ENCODE measurements around the gene LAS1L. TPM values are rescaled to one million over a fixed set of nuclear protein-coding genes. Genes with fewer than 3 reads are reported as not detected.
"Not testable (repeated sequence)": the region's sequence is repeated elsewhere in the genome, so short reads cannot be mapped to it uniquely, and the experiment has no call there.

The LAS1L gene
- total RNA-seq, 1 donor from 2014 or later: 45.1 TPM

- Mint-ChIP-seq H3K36me3 (ENCODE audit: unreplicated experiment) (no peaks in the 10 kb centered on the region), H3K27me3 (ENCODE audit: unreplicated experiment) (no peaks in the 10 kb centered on the region), H3K4me3 (ENCODE audit: unreplicated experiment) (no peak overlapping the region), H3K4me1 (ENCODE audit: low read depth, unreplicated experiment) (no peaks in the 10 kb centered on the region), H3K27ac (ENCODE audit: unreplicated experiment) (no peak overlapping the region), H3K9me3 (ENCODE audit: unreplicated experiment) (peaks cover 2% of the 10 kb centered on the region)
- TF ChIP-seq CTCF (IDR thresholded peaks at IDR 0.05; ENCODE audit: partially characterized antibody, unreplicated experiment): no peak
- no peak for DNase-seq
Measured at GRCh38 chrX:65532016-65532415, 2.6 kb downstream of the LAS1L start.

DNA sequence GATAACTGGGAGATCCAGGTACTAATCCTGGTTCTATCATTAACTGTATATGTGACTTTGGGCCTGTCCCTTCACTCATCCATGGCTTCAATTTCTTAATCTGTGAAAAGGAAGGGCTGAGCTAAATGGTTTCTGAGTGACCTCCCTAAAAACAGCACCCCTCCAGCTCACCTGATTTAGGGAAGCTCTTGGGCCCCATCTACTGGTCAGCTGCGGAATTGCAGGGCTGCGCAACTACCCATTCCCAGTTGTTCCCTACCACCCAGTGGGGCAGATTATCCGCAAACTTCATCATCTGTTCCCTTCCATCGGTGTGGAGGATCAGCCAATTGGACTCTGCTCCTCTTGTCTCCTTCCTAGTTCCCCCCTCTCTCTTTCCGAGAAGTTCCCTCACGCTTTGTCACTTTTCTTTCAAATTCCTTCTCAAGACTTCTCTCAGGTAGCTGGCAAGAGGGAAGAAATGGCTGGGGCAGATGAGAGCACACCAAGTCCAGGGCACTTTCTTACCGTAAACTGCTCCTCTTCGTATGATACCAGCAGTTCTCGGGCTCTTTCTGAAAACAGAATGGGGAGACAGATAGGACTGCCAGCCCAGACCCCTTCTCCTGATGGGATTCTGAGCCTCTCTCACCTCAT, 5.8 kb downstream of the LAS1L start:
- no peak overlapping the region for H3K27ac Mint-ChIP-seq (ENCODE audit: unreplicated experiment)
- no peaks in the 10 kb centered on the region for H3K27me3 Mint-ChIP-seq (ENCODE audit: unreplicated experiment)
- peaks cover 2% of the 10 kb centered on the region for H3K9me3 Mint-ChIP-seq (ENCODE audit: unreplicated experiment)
- H3K4me1 Mint-ChIP-seq (ENCODE audit: low read depth, unreplicated experiment): no peaks in the 10 kb centered on the region
- peak; percentile 91 for TF ChIP-seq CTCF (IDR thresholded peaks at IDR 0.05; ENCODE audit: partially characterized antibody, unreplicated experiment)
- DNase-seq: peak; percentile 67
- H3K4me3 Mint-ChIP-seq (ENCODE audit: unreplicated experiment): no peak overlapping the region
- H3K36me3 Mint-ChIP-seq (ENCODE audit: unreplicated experiment): no peaks in the 10 kb centered on the region

DNA sequence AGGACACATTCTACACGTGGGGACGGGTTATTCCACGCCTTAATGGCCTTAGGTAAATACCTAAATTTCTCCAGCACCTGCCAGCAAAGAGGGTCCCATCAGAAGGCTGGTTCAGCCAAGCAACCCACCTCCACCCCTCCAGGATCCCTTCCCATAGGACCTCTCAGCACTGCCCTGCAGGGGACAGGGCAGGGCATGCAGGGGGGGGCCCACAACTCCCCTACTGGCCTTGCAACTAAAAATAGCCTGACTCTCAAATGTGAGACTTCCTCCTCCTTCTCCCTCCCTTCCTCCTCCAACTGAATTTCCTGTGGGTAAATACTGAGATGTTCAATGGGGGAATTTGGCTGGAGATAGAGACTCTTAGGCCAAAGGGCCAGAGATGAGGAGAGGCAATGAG, 6.3 kb downstream of the LAS1L start:
- Mint-ChIP-seq H3K9me3 (ENCODE audit: unreplicated experiment) (peaks cover under 1% of the 10 kb centered on the region), H3K36me3 (ENCODE audit: unreplicated experiment) (no peaks in the 10 kb centered on the region)
- TF ChIP-seq CTCF (IDR thresholded peaks at IDR 0.05; ENCODE audit: partially characterized antibody, unreplicated experiment): no peak

DNA sequence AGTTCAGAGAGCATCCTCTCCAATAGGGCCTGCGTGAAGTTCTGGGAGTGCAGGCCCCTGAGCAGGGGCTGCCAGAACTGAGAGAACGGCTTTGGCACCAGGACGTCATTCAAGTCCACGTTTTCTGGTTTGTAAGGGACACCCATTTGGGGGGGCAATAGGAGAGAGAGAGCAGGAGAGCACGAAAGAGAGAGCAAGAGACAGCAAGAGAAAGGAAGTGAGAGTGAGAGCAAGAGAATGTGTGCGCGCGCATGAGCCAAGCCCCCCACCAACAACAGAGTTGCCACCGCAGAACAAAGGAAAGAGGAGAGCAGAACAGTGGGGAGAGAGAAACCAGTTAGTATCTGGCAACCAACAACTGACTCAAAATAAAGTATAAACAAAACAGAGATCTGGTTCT, 10.4 kb downstream of the LAS1L start:
- Mint-ChIP-seq H3K9me3 (ENCODE audit: unreplicated experiment) (peaks cover 2% of the 10 kb centered on the region), H3K4me3 (ENCODE audit: unreplicated experiment) (no peak overlapping the region), H3K4me1 (ENCODE audit: low read depth, unreplicated experiment) (no peaks in the 10 kb centered on the region), H3K27me3 (ENCODE audit: unreplicated experiment) (peaks cover 4% of the 10 kb centered on the region), H3K36me3 (ENCODE audit: unreplicated experiment) (no peaks in the 10 kb centered on the region), H3K27ac (ENCODE audit: unreplicated experiment) (no peak overlapping the region)
- DNase-seq: no peak
- no peak for TF ChIP-seq CTCF (IDR thresholded peaks at IDR 0.05; ENCODE audit: partially characterized antibody, unreplicated experiment)

More for the DNA sequence above, 6.3 kb downstream of the LAS1L start:
- H3K27me3 Mint-ChIP-seq (ENCODE audit: unreplicated experiment): no peaks in the 10 kb centered on the region
- no peak overlapping the region for H3K4me3 Mint-ChIP-seq (ENCODE audit: unreplicated experiment)
- H3K27ac Mint-ChIP-seq (ENCODE audit: unreplicated experiment): no peak overlapping the region
- no peaks in the 10 kb centered on the region for H3K4me1 Mint-ChIP-seq (ENCODE audit: low read depth, unreplicated experiment)
- DNase-seq: no peak

DNA sequence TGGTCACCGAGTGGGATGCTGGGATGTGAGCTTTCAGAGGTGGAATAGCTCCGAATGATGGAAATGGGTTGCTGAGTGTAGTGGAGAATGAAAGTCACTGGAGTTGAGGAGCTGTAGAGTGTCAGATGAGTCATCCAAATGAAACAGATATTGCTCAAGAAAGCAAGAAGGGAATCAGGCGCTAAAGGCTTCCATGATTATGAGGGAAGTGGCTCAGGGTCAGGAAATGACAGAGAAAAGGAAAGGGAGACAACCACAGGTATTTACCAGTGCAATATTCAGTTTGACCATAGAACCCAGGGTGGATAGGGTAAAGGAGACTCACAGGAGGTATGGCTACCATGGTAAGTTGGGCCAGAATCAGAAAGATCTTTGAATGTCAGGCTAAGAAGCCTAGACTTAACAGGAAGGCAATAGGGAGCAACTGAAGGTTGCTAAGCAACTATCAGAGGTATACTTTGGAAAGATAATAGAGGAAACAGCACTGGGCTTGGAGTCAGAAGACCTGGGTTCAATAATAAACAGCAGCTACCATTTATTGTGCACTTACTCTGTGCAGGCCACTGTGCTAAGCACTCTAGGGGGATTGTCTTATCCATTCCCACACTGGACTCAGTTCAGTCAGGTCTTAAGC, 11.7 kb downstream of the LAS1L start:
- Mint-ChIP-seq H3K9me3 (ENCODE audit: unreplicated experiment) (peaks cover 2% of the 10 kb centered on the region), H3K4me1 (ENCODE audit: low read depth, unreplicated experiment) (no peaks in the 10 kb centered on the region), H3K4me3 (ENCODE audit: unreplicated experiment) (no peak overlapping the region), H3K36me3 (ENCODE audit: unreplicated experiment) (no peaks in the 10 kb centered on the region), H3K27ac (ENCODE audit: unreplicated experiment) (no peak overlapping the region), H3K27me3 (ENCODE audit: unreplicated experiment) (peaks cover 4% of the 10 kb centered on the region)
- no peak for DNase-seq
- TF ChIP-seq CTCF (IDR thresholded peaks at IDR 0.05; ENCODE audit: partially characterized antibody, unreplicated experiment): no peak

- not testable (repeated sequence) for H3K27me3 Mint-ChIP-seq (ENCODE audit: unreplicated experiment); H3K36me3 Mint-ChIP-seq (ENCODE audit: unreplicated experiment); DNase-seq; H3K4me3 Mint-ChIP-seq (ENCODE audit: unreplicated experiment); H3K9me3 Mint-ChIP-seq (ENCODE audit: unreplicated experiment); H3K4me1 Mint-ChIP-seq (ENCODE audit: low read depth, unreplicated experiment); H3K27ac Mint-ChIP-seq (ENCODE audit: unreplicated experiment)
Measured at GRCh38 chrX:65519530-65519929, 15.1 kb downstream of the LAS1L start.

DNA sequence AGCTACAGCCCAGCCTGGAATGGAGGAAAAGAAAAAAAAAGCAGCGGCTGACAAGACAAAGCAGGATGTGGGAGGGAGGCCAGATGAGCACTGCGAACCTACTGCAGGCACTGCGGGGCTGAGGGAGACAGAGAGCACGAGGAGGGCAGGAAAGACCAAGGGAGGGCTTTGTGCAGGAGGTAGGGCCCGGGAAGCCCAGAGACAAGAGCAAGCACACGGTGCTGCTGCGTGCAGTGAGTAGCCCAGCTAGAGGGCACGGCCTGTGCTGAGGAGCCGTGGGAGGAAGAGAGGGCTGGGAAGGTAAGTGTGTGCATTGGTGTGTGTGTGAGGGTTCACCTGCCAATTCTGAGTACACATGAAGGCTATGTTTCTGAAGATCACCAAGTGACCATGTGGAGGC, 15.6 kb downstream of the LAS1L start:
- not testable (repeated sequence) for H3K4me1 Mint-ChIP-seq (ENCODE audit: low read depth, unreplicated experiment); H3K9me3 Mint-ChIP-seq (ENCODE audit: unreplicated experiment); H3K4me3 Mint-ChIP-seq (ENCODE audit: unreplicated experiment); H3K36me3 Mint-ChIP-seq (ENCODE audit: unreplicated experiment); H3K27me3 Mint-ChIP-seq (ENCODE audit: unreplicated experiment); DNase-seq
- peak overlapping the region; percentile 28 for H3K27ac Mint-ChIP-seq (ENCODE audit: unreplicated experiment)

Data from glutamatergic neuron (in vitro differentiated cells).